SJSA1 (cell line): Measurements from ENCODE around the gene PCGF5. TPM values are rescaled to one million over a fixed set of nuclear protein-coding genes. Genes with fewer than 3 reads are reported as not detected.
"Not testable (repeated sequence)": the region's sequence is repeated elsewhere in the genome, so short reads cannot be mapped to it uniquely, and the experiment has no call there.

Source experiments
- DNase-seq, 2 experiments: peaks; one replicate each; pipeline ENCODE4 v3.0.0-alpha.2; 2015 to 2020; ENCODE audit warnings: low spot score in 2 of 2, low read depth in 1 of 2
- H3K27ac ChIP-seq: fragments of 250-450 bp; sonication (Bioruptor Pico); 2 replicates; pipeline ENCODE4 v1.5.1; 2020; ENCODE audit warnings: mild to moderate bottlenecking, moderate library complexity
- H3K27me3 ChIP-seq: fragments of 250-450 bp; sonication (Bioruptor Pico); replicated peaks from 2 replicates; pipeline ENCODE4 v1.5.1; 2020; ENCODE audit warnings: mild to moderate bottlenecking, moderate library complexity
- H3K36me3 ChIP-seq: fragments of 250-450 bp; sonication (Bioruptor Pico); 2 replicates; pipeline ENCODE4 v1.5.1; 2020; ENCODE audit warnings: mild to moderate bottlenecking
- H3K4me1 ChIP-seq: fragments of 250-450 bp; sonication (Bioruptor Pico); replicated peaks from 2 replicates; pipeline ENCODE4 v1.6.1; 2021; ENCODE audit warnings: mild to moderate bottlenecking
- H3K4me3 ChIP-seq: fragments of 250-450 bp; sonication (Bioruptor Pico); 2 replicates; pipeline ENCODE4 v1.5.1; 2020; ENCODE audit warnings: mild to moderate bottlenecking
- H3K9me3 ChIP-seq: fragments of 250-450 bp; sonication (Bioruptor Pico); replicated peaks from 2 replicates; pipeline ENCODE4 v1.5.1; 2020; ENCODE audit warnings: mild to moderate bottlenecking
- total RNA-seq: library from RNA; depleted of rRNA; stranded (reverse); fragments of >200 nt; shearing (Covaris generic); gene quantifications from 2 replicates; pipeline ENCODE4 v1.2.3, GENCODE V29; 2014; rRNA removed

PCGF5 gene
- total RNA-seq, 1 experiment from 2014 or later: 32.1 TPM

DNA sequence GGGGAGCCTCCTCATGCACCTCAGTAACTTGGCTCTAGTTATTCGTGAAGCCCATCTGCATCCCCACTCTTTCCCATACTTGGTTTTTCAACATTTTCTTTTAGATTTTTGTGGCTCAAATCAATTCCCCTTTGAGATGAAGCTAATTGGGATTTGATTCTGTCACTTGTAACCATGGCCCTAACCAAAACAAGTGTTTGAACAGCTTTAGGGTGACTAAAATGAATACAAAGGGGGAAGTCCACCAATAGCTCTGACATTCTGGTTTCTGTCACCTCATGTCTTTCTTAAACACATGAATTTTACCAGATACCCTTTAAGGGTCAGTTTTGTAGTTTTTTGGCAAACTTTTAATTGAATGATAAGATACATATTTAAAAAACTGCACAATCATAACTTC, 87.0 kb downstream of the PCGF5 start:
- no peak overlapping the region for H3K27ac ChIP-seq
- no peaks in the 10 kb centered on the region for H3K4me1 ChIP-seq
- no peaks in the 10 kb centered on the region for H3K36me3 ChIP-seq

DNA sequence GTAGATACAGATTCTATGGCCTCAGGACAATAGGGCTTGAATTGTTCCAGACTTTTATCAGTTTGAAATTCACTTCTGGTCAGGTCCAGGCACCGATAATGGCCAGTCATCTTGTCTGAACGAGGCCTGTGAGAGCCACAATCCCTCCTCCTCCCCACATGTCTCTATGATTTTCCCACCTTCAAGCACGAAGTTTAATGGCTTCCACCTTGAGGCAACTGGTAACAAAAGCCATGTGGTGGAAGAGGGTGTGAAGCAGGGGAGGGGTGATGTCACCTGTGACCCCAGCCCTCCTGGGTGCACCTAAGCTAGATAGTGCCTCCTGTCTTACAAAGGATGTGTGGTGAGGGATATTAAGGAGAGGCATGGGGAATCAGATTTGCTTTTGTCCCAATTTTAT, 89.2 kb downstream of the PCGF5 start:
- H3K4me1 ChIP-seq: 0 out of 2 replicates have a peak, but pooled peaks cover 4% of the 10 kb centered on the region
- no peak overlapping the region for H3K27ac ChIP-seq
- H3K9me3 ChIP-seq: no peaks in the 10 kb centered on the region
- no peak for DNase-seq
- no peaks in the 10 kb centered on the region for H3K36me3 ChIP-seq
- H3K4me3 ChIP-seq: no peak overlapping the region
- no peaks in the 10 kb centered on the region; the same call in 1 of the 2 replicates for H3K27me3 ChIP-seq

More for the DNA sequence above, 87.0 kb downstream of the PCGF5 start:
- no peak overlapping the region for H3K4me3 ChIP-seq
- no peaks in the 10 kb centered on the region for H3K9me3 ChIP-seq
- H3K27me3 ChIP-seq: no peaks in the 10 kb centered on the region; the same call in 1 of the 2 replicates
- no peak for DNase-seq

DNA sequence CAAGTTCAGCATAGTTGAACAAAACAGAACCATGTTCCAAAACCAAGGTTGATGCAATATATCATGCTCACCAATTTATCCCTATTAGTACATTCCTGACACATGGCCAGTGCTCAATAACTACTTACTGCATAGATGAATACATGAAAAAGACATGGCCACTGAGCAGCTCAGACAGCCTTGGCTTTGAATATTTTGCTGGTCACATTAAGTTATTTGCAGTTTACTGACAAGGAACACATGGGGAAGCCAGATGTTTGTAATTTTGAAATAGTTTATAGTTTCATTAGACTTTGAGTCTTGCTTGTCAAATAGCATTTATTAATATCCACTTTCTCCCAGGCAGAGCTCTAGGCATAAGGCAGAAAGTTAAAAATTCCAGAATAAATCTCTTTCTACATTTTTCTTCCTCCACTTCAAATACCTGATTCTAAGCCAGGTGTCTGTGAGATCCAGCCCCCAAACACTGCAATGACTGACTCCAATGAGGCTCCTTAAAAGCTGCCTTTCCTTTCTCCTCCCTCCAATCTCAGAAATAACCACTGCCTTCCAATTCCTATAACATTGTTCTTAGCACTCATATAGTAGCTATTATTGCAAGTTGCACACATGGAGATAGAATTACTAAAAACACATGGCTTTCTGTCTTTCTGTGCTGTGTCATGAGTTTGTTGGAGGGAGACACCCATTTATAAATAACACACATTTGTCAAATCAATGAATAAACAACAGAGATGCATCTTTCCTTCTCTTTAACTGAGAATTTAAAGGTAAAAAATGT, 91.3 kb downstream of the PCGF5 start:
- Histone ChIP-seq H3K4me3 (no peak overlapping the region), H3K27ac (no peak overlapping the region), H3K4me1 (0 out of 2 replicates have a peak, but pooled peaks cover 4% of the 10 kb centered on the region), H3K36me3 (no peaks in the 10 kb centered on the region), H3K9me3 (no peaks in the 10 kb centered on the region), H3K27me3 (no peaks in the 10 kb centered on the region; the same call in 1 of the 2 replicates)
- DNase-seq: no peak

DNA sequence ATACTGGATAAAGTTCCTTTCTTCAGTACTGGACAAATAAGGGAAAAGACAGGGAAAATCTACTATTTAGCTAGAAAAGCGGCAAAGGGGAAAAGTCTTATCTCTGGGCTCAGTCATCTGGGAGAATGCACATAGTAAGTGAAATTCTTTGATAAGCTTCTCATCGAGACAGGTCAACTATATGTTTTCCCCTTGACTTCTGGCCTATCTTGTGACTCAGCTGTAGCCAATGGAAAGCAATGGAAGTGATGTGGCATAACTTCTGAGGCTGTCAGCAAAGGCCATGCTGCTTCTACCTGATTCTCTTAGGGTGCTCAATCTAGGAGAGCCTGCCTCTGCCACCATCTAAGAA, 91.9 kb downstream of the PCGF5 start:
- Histone ChIP-seq H3K27ac (no peak overlapping the region), H3K27me3 (no peaks in the 10 kb centered on the region; the same call in 1 of the 2 replicates), H3K36me3 (no peaks in the 10 kb centered on the region), H3K4me1 (0 out of 2 replicates have a peak, but pooled peaks cover 4% of the 10 kb centered on the region), H3K4me3 (no peak overlapping the region), H3K9me3 (no peaks in the 10 kb centered on the region)
- no peak for DNase-seq

DNA sequence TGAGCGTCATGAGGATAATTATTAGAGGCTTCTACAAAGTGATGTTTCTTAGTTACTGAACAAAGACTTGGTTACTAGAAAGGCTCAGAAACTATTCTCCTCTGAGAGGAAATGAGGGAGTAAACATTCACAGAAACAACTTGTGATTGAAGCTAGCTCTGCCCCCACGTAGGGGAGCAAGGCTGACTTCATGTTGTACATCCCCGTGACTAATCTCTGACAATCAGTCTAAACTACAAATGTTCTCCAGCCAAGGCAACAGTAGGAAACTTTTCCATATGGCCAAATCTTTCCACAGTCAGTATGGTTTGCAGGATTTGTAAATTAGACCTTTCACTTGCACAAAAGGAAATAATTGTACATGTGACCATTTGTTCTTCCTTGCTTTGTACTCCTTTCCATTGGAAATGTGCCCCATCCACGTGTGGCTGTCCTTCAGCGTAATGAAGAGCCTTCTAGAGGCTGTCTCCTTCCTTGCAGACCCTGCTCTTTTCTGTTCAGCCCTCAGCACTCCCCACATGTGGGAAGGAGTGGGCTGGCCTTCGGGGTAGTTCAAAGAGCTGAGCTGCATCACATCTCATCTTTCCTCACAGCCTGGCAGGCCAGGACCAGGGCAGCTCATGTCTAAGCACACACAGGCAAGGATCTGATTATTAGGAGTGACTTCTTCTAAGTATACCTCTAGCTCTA, 93.5 kb downstream of the PCGF5 start:
- H3K27ac ChIP-seq: no peak overlapping the region
- 0 out of 2 replicates have a peak, but pooled peaks cover 4% of the 10 kb centered on the region for H3K4me1 ChIP-seq

DNA sequence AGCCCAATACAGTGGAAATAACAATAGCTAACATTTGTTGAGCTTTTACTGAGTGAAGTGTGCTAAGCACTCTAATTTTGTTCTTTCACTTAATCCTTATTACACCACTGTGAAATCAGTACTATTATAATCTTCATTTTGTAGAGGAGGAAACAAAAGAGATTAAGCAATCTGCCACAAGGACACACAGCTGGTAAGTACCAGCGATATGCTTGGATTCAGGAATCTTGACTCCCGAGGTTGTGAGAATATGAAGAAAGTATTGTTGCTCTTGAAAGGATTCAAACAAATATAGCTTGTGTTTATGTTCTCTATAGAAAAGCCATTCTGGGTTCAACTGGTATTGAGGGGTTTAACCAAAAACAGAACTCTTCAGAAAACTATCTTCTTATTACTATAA, 96.0 kb downstream of the PCGF5 start:
- 0 out of 2 replicates have a peak, but pooled peaks cover 4% of the 10 kb centered on the region for H3K4me1 ChIP-seq
- no peaks in the 10 kb centered on the region for H3K9me3 ChIP-seq
- no peak overlapping the region for H3K27ac ChIP-seq
- H3K36me3 ChIP-seq: no peaks in the 10 kb centered on the region
- H3K4me3 ChIP-seq: no peak overlapping the region
- H3K27me3 ChIP-seq: no peaks in the 10 kb centered on the region
- DNase-seq: no peak

More for the DNA sequence above, 93.5 kb downstream of the PCGF5 start:
- no peaks in the 10 kb centered on the region for H3K36me3 ChIP-seq
- no peaks in the 10 kb centered on the region for H3K27me3 ChIP-seq
- no peaks in the 10 kb centered on the region for H3K9me3 ChIP-seq
- H3K4me3 ChIP-seq: no peak overlapping the region
- no peak for DNase-seq

DNA sequence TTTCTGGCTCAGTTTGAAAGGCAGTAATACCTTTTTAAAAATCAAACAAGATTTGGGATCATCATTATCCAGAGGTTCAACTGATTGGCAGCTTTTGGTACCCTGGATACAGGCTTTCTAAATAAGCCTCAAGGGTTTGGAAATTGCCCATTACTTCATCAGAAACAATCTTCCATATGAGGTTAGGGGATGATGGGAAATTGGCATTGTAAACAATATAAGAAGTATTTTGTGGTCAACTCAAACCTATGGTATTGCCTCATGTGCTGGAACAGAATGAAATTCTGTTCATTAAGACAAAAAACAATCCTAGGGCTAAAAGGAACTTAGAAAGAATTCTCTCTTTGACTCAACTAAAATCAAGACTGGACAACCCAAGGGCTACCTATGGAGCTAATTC, 97.1 kb downstream of the PCGF5 start:
- no peaks in the 10 kb centered on the region for H3K36me3 ChIP-seq
- no peaks in the 10 kb centered on the region for H3K27me3 ChIP-seq
- H3K27ac ChIP-seq: no peak overlapping the region
- no peak for DNase-seq
- no peak overlapping the region for H3K4me3 ChIP-seq
- H3K4me1 ChIP-seq: 0 out of 2 replicates have a peak, but pooled peaks cover 4% of the 10 kb centered on the region
- no peaks in the 10 kb centered on the region for H3K9me3 ChIP-seq

DNA sequence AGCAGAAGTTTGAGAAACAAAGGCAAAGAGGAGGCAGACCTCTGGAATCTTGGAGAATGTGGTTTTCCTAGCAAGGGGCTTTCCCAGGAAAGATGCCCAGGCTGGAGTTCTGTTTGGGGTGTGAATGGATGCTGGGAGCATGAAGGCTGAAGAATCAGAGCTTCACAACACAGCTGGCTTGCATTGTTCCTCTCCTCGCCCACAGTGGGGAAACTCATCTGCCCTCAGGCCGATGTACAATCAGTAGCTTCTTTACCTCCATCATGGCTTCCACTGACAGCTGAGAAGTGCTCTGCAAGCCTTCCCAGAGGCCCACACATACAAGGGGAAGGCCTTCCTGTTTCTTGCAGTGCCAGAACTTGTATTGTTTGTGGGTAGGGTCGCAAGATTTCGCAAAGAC, 98.9 kb downstream of the PCGF5 start:
- no peaks in the 10 kb centered on the region for H3K4me1 ChIP-seq
- no peak for DNase-seq
- H3K36me3 ChIP-seq: no peaks in the 10 kb centered on the region
- no peak overlapping the region for H3K27ac ChIP-seq
- H3K9me3 ChIP-seq: no peaks in the 10 kb centered on the region
- no peaks in the 10 kb centered on the region for H3K27me3 ChIP-seq
- no peak overlapping the region for H3K4me3 ChIP-seq

DNA sequence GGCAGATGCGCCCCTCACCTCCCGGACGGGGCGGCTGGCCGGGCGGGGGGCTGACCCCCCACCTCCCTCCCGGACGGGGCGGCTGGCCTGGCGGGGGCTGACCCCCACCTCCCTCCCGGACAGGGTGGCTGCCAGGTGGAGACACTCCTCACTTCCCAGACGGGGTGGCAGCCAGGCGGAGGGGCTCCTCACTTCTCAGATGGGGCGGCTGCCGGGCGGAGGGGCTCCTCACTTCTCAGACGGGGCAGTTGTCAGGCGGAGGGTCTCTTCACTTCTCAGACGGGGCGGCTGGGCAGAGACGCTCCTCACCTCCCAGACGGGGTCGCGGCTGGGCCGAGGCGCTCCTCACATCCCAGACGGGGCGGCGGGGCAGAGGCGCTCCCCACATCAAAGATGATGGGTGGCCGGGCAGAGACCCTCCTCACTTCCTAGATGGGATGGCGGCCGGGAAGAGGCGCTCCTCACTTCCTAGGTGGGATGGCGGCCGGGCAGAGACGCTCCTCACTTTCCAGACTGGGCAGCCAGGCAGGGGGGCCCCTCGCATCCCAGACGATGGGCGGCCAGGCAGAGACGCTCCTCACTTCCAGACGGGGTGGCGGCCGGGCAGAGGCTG, 102.9 kb downstream of the PCGF5 start:
- not testable (repeated sequence) for H3K4me3 ChIP-seq, H3K27me3 ChIP-seq, H3K9me3 ChIP-seq, DNase-seq, H3K4me1 ChIP-seq, H3K36me3 ChIP-seq, H3K27ac ChIP-seq

DNA sequence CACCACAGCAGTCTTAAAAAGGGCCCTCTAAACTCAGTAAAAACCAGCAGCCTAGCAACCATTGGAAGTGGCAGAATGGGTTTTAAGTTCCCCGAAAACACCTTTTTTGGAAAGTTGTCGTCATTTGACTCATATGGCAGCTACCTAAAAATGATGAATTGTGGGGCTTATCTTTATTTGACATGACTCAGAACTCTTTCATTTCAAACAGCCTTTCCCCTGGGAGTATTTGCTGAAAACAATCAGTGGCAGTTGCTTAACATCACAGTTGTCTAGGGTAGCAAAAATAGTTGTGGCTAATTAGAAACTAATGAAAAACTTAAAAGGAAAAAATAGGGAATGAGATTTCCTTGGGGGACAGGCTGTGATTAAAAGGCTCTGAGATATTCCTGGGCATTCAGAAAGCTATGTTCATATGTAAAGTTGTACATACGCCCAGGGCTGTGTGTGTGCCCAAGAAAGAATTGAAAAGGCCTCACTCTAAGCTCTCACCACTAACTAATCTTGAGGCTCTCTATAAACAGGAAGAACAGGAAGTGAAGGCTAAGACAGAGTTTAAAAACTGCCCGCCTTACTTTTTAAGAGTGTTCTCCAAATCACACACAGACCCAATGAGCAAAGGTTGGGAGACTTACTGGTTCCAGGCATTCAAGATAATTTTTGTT, 108.0 kb downstream of the PCGF5 start:
- Histone ChIP-seq H3K36me3 (no peaks in the 10 kb centered on the region), H3K4me1 (no peaks in the 10 kb centered on the region), H3K27me3 (no peaks in the 10 kb centered on the region), H3K27ac (no peak overlapping the region), H3K9me3 (peaks cover 5% of the 10 kb centered on the region; the same call in 1 of the 2 replicates), H3K4me3 (no peak overlapping the region)
- no peak for DNase-seq

Other genes starting within 250 kb of the PCGF5 start
- gene HECTD2, start 189.7 kb downstream of the PCGF5 start, total RNA-seq: 12.7 and 19.7 TPM in 2 replicates